Measurements from ENCODE around the gene KAT8. TPM values are rescaled to one million over a fixed set of nuclear protein-coding genes. Genes with fewer than 3 reads are reported as not detected.
"Not testable (repeated sequence)": the region's sequence is repeated elsewhere in the genome, so short reads cannot be mapped to it uniquely, and the experiment has no call there.

Gene KAT8
- total RNA-seq, 1 experiment from 2014 or later, result 53.3 TPM

DNA sequence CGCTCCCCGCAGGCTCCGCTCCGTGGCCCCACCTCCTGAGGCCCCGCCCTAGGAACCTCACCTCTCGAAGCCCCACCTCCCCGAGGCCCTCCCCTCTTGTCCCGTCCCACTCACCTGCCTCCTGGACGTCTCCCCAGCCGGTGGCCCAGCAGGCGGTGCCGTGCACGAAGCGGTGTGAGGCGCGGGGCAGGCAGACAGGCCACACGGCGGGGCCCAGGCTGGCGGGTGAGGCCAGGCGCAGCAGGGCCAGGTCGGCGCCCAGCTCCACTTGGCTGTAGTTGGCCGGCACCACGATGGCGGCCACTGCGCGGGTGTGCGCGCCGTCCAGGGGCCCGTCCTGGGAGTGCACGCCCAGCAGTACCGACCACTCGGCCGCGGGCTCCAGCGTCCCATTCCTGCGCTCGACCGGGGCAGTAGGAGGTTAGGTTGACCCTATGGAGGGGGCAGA lies 30.8 kb downstream of the KAT8 start:
- DNase-seq (ENCODE audit: low read depth), result no peak

GRCh38 chr16:31148896-31149295 lies 31.4 kb downstream of the KAT8 start:
- no peak for DNase-seq (ENCODE audit: low read depth)

DNA sequence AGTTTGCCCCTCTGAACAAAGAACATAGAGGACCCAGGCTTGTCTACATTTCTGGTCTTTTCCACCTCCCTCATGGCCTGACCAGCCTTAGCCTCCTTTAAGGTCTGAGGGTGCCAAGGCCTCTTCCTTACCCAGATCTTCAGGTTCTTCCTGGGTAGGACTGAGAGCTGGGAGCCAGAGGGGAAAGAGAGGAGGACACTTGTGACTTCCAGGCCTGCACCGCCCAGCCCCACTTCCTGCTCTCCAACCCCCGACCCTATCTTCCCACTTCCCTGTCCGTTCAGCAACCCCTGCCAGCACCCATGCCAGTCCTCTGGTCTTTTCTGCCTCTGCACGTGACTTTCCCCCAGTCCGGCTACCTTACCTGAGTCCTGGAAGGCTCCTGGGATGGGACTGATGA lies 31.9 kb downstream of the KAT8 start:
- no peak for DNase-seq (ENCODE audit: low read depth)

DNA sequence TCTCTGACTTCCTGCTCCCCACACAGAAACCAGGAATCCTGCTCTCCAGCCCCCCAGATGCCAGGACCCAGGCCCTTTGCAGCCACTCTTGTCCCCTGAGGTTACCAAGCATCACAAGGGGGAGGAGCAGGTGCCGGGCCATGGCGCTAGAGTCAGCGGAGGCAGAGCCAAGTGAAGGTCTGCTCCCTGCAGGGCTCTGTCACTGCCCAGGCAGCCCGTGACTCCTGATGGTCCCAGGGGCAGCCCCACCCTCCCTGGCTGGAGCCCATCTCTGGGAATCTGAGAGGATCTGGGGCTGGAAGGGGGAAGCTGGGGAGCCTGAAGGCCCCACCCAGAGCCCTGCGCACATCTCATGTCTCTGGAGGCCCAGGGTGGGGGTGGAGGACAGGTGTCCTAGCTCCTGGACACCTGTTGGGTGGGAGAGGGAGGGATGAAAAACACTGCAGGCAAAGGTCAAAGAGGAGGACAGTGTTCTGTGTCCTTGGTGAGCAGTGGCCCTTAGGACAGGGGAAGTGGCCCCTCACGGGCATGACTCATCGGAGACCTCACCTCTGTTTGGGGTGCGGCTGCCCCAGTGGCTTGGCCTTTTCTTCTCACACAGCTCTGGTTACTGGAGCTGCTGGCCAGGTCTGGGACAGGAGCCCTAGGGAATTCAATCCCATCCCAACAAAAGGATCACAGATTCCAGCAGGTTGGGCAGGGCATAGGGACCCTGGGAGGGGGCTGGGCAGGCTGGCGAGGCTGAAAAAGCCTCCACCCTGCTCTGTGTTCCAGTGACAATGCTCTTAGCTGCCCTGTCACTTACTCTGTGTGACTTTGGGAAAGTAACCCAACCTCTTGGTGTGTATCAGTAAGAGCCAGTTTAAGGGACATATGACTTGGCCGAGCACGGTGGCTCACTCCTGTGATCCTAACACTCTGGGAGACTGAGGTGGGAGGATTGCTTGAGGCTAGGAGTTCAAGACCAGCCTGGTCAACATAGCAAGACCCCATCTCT lies 32.7 kb downstream of the KAT8 start, which contains the start of gene PRSS36:
PRSS36 (minus strand) TSS at position 173 of the 997 bp plus-strand sequence; CDS start at position 142, 31 bp downstream.
- no peak for DNase-seq (ENCODE audit: low read depth)

- not testable (repeated sequence) for DNase-seq (ENCODE audit: low read depth)
Measured at GRCh38 chr16:31150976-31151375, 33.5 kb downstream of the KAT8 start.

DNA sequence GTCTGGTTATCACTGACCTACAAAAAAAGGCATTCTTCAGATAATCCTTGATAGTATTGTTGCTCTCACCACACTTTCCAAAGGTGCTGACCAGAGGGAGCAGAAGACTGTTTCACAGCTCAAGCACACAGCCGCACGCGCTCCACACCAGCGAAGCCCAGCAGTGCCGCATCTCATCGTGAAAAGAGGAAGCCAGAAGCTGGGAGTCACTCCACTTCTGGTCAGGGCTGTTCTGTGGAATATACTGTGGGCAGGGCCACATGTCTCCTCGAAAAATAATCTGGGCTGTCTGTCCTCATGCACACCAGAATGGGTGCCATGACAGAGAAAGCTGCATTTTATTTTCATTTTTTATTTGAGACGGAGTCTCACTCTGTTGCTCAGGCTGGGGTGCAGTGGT lies 39.7 kb downstream of the KAT8 start:
- no peak for DNase-seq (ENCODE audit: low read depth)

DNA sequence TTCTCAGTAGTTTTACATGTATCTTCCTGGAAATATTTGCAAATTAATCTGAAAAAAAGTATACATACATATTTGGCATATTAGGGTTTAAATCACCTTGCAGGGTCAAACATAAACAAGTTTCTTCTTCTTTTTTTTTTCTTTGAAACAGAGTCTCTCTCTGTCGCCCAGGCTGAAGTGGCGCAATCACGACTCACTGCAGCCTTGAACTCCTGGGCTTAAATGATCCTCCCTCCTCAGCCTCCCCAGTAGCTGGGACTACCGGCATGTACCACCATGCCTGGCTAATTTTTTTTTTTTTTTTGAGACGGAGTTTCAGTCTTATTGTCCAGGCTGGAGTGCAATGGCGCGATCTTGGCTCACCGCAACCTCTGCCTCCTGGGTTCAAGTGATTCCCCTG lies 49.9 kb downstream of the KAT8 start:
- DNase-seq (ENCODE audit: low read depth), result no peak

DNA sequence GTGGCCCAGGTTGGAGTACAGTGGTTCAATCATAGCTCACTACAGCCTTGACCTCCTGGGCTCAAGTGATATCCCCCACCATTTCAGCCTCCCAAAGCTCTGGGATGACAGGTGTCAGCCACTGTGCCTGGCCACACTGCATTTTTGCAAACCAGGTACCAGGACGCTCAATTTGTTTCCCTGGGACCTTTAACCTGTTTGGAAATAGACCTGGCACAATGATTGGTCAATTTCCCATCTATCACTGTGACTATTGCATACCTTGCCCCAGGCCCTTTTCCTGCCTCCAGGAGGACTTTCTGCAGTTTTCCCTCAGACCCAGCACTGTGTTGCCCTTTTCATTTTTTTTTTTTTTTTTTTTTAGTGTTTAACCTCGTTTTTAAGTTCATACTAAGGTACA lies 51.4 kb downstream of the KAT8 start:
- DNase-seq (ENCODE audit: low read depth), result peak; percentile 45

DNA sequence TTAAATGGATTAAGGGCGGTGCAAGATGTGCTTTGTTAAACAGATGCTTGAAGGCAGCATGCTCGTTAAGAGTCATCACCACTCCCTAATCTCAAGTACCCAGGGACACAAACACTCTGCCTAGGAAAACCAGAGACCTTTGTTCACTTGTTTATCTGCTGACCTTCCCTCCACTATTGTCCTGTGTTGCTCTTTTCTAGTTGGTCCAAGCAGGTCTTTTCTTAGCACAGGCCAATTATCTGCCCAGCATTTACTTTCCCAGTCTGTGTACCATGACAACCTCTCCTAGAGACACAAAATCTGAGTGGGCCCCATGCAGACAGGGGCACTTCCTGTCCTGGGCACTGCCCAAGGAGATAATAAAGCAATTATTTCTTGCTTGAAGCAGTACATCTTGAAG lies 52.6 kb downstream of the KAT8 start:
- DNase-seq (ENCODE audit: low read depth), result not testable (repeated sequence)

DNA sequence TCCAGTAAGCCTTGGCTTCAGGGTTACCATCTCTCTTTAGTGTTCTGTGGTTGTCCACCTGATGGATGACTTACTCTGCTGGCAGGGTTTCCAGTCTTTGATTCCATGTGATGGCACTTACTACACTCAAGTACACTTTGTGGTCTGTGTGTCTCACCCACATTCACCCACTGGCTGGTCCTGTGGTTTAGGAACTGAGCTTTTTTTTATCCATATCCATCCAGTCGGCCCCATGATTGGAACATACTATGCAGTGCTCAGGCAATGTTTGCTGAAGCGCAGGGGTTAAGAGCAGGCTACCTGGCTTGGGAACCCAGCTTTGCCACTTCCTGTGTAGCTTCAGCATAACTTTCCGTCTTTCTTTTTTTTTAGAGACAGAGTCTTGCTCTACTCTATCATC lies 59.7 kb downstream of the KAT8 start:
- peak; percentile 98 for DNase-seq (ENCODE audit: low read depth)

DNA sequence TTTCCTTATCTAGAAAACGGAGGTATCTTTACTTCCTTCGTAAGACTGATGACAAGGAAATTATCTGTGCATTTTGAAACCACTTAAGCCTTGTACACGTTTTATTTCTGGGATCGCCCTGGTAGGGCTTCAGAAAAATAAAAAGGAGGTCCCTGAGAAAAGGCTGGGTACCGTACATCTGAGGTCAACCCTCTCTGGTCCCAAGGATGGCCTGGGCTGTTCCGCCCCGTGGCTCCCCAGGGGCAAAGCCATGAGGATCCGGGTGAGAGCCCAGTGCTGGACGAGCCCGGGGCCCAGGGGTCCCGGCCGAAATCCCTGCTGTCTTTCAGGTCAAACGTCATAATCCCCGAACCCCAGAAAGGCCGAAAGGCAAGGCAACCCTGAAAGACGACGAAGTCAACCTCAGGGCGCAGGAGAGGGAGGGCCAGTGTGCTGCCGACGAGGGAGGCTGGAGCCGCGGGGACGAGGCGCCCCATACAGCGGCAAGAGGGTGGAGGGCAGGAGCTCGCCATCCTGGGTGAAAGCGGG lies 61.8 kb downstream of the KAT8 start:
- no peak for DNase-seq (ENCODE audit: low read depth)

DNA sequence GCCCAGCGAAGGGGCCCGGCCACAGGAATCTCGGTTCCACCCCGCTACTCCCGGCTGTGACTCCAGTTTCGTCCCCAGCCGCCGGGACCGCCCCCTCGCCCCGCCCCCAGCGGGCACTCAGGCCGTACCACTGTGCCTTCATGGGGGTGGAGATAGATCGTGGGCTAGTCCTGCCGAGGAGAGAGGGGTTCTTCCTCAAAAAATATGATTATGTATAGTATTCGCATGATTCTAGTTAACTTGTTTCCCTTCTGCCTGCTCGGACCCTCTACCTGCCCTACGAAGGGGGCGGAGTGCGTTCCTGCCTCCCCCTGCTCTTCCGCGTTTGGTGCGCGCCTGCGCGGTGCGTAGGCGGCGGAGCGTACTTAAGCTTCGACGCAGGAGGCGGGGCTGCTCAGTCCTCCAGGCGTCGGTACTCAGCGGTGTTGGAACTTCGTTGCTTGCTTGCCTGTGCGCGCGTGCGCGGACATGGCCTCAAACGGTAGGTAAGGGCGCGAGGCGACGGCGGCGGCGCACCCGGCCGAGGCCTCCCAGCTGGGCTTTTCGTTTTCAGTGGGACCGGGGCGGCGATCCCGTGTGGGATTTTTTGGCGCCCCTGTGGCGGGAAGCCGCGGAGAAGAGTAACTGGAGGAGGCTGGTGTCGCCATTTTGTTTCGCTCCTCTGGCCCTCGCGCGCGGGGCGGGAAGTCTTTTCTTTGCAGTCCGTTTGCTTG lies 62.4 kb downstream of the KAT8 start, which contains the start of gene FUS:
FUS (plus strand) TSS at position 393 of the 713 bp plus-strand sequence; CDS start at position 469, 76 bp downstream.
- peak; percentile 78 for DNase-seq (ENCODE audit: low read depth)

Other genes starting within 250 kb of the KAT8 start
- gene BCL7C, start 223.6 kb upstream of the KAT8 start, total RNA-seq (2014; rRNA removed; shearing (Covaris generic)), result 33.6 and 34.7 TPM in 2 replicates
- 0.42 TPM in 1 of 2 replicates, not detected in the other for gene CTF1, start 221.1 kb upstream of the KAT8 start, total RNA-seq (2014; rRNA removed; shearing (Covaris generic))
- gene FBXL19, start 194.1 kb upstream of the KAT8 start, total RNA-seq (2014; rRNA removed; shearing (Covaris generic)), result 10.5 and 16.8 TPM in 2 replicates
- 46.0 and 58.5 TPM in 2 replicates for gene ORAI3, start 168.6 kb upstream of the KAT8 start, total RNA-seq (2014; rRNA removed; shearing (Covaris generic))
- gene SETD1A, start 159.9 kb upstream of the KAT8 start, total RNA-seq (2014; rRNA removed; shearing (Covaris generic)), result 1.4 and 3.9 TPM in 2 replicates
- 7.0 and 8.2 TPM in 2 replicates for gene HSD3B7, start 132.5 kb upstream of the KAT8 start, total RNA-seq (2014; rRNA removed; shearing (Covaris generic))
- 0.20 and 0.37 TPM in 2 replicates for gene STX1B, start 107.0 kb upstream of the KAT8 start, total RNA-seq (2014; rRNA removed; shearing (Covaris generic))
- gene STX4, start 84.1 kb upstream of the KAT8 start, total RNA-seq (2014; rRNA removed; shearing (Covaris generic)), result 11.7 and 26.7 TPM in 2 replicates
- gene ZNF668, start 43.4 kb upstream of the KAT8 start, total RNA-seq (2014; rRNA removed; shearing (Covaris generic)), result 6.5 and 11.9 TPM in 2 replicates
- gene ZNF646, start 43.2 kb upstream of the KAT8 start, total RNA-seq (2014; rRNA removed; shearing (Covaris generic)), result 14.3 and 21.5 TPM in 2 replicates
- gene PRSS53, start 28.7 kb upstream of the KAT8 start, total RNA-seq (2014; rRNA removed; shearing (Covaris generic)), result 2.5 and 2.7 TPM in 2 replicates
- 193 and 223 TPM in 2 replicates for gene VKORC1, start 22.9 kb upstream of the KAT8 start, total RNA-seq (2014; rRNA removed; shearing (Covaris generic))
- gene BCKDK, start 9.3 kb upstream of the KAT8 start, total RNA-seq (2014; rRNA removed; shearing (Covaris generic)), result 52.8 and 57.7 TPM in 2 replicates
- gene PRSS8, start 18.1 kb downstream of the KAT8 start, total RNA-seq (2014; rRNA removed; shearing (Covaris generic)), result 0.20 TPM in 1 of 2 replicates, not detected in the other
- 0.10 and 0.49 TPM in 2 replicates for gene PRSS36, start 32.4 kb downstream of the KAT8 start, total RNA-seq (2014; rRNA removed; shearing (Covaris generic))
- 22.4 and 29.3 TPM in 2 replicates for gene FUS, start 62.5 kb downstream of the KAT8 start, total RNA-seq (2014; rRNA removed; shearing (Covaris generic))
- gene PYCARD, start 85.1 kb downstream of the KAT8 start, total RNA-seq (2014; rRNA removed; shearing (Covaris generic)), result 7.9 and 8.9 TPM in 2 replicates
- not detected in 2 replicates for gene TRIM72, start 96.5 kb downstream of the KAT8 start, total RNA-seq (2014; rRNA removed; shearing (Covaris generic))
- not detected in 2 replicates for gene PYDC1, start 99.5 kb downstream of the KAT8 start, total RNA-seq (2014; rRNA removed; shearing (Covaris generic))
- gene ITGAM, start 142.3 kb downstream of the KAT8 start, total RNA-seq (2014; rRNA removed; shearing (Covaris generic)), result not detected in 2 replicates
- gene ITGAX, start 237.5 kb downstream of the KAT8 start, total RNA-seq (2014; rRNA removed; shearing (Covaris generic)), result 1.1 and 2.8 TPM in 2 replicates